Measurements from ENCODE around the gene HILPDA. TPM values are rescaled to one million over a fixed set of nuclear protein-coding genes. Genes with fewer than 3 reads are reported as not detected.

HILPDA gene
- total RNA-seq, 1 donor from 2014 or later: 24.9 TPM

GRCh38 chr7:128422842-128423241 lies 32.8 kb upstream of the HILPDA start:
- peaks cover 3% of the 10 kb centered on the region for H3K27me3 Mint-ChIP-seq (ENCODE audit: unreplicated experiment)
- TF ChIP-seq CTCF (IDR thresholded peaks at IDR 0.05; ENCODE audit: partially characterized antibody, unreplicated experiment): no peak
- H3K4me1 Mint-ChIP-seq (ENCODE audit: low read depth, unreplicated experiment): peaks cover 9% of the 10 kb centered on the region
- no peaks in the 10 kb centered on the region for H3K36me3 Mint-ChIP-seq (ENCODE audit: unreplicated experiment)
- no peak overlapping the region for H3K27ac Mint-ChIP-seq (ENCODE audit: unreplicated experiment)
- DNase-seq: no peak
- no peak overlapping the region for H3K4me3 Mint-ChIP-seq (ENCODE audit: unreplicated experiment)
- peaks cover 1% of the 10 kb centered on the region for H3K9me3 Mint-ChIP-seq (ENCODE audit: unreplicated experiment)

GRCh38 chr7:128424686-128425275 lies 30.9 kb upstream of the HILPDA start:
- peaks cover 7% of the 10 kb centered on the region for H3K27me3 Mint-ChIP-seq (ENCODE audit: unreplicated experiment)
- H3K36me3 Mint-ChIP-seq (ENCODE audit: unreplicated experiment): no peaks in the 10 kb centered on the region
- no peak for DNase-seq
- H3K4me1 Mint-ChIP-seq (ENCODE audit: low read depth, unreplicated experiment): peaks cover 11% of the 10 kb centered on the region
- H3K4me3 Mint-ChIP-seq (ENCODE audit: unreplicated experiment): no peak overlapping the region
- peaks cover 2% of the 10 kb centered on the region for H3K9me3 Mint-ChIP-seq (ENCODE audit: unreplicated experiment)
- H3K27ac Mint-ChIP-seq (ENCODE audit: unreplicated experiment): no peak overlapping the region
- TF ChIP-seq CTCF (IDR thresholded peaks at IDR 0.05; ENCODE audit: partially characterized antibody, unreplicated experiment): no peak

DNA sequence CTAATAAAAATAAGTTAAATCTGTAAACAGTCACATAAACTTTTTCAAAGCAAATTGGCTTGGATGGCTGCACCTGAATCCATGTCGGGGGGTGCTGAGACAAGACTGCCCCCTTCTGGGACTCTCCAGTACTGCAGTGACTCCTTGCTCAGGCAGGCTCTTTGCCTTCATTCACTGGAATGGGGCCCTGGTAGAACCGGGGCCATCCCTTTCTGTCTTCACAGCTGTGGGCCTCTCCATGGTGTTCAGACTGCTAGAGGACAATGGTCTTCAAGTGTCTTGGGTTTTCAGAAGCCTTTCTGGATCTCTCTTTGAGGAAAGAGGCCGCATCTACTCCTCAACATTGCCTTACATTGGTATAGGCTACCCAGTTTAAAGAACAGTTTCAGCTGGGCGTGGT lies 29.8 kb upstream of the HILPDA start:
- peaks cover 2% of the 10 kb centered on the region for H3K9me3 Mint-ChIP-seq (ENCODE audit: unreplicated experiment)
- H3K36me3 Mint-ChIP-seq (ENCODE audit: unreplicated experiment): no peaks in the 10 kb centered on the region
- no peak overlapping the region for H3K27ac Mint-ChIP-seq (ENCODE audit: unreplicated experiment)
- peaks cover 7% of the 10 kb centered on the region for H3K27me3 Mint-ChIP-seq (ENCODE audit: unreplicated experiment)
- peak; percentile 94 for TF ChIP-seq CTCF (IDR thresholded peaks at IDR 0.05; ENCODE audit: partially characterized antibody, unreplicated experiment)
- H3K4me3 Mint-ChIP-seq (ENCODE audit: unreplicated experiment): no peak overlapping the region
- peaks cover 11% of the 10 kb centered on the region for H3K4me1 Mint-ChIP-seq (ENCODE audit: low read depth, unreplicated experiment)
- peak; percentile 83 for DNase-seq

- peaks cover 2% of the 10 kb centered on the region for H3K9me3 Mint-ChIP-seq (ENCODE audit: unreplicated experiment)
- no peak overlapping the region for H3K27ac Mint-ChIP-seq (ENCODE audit: unreplicated experiment)
- H3K4me1 Mint-ChIP-seq (ENCODE audit: low read depth, unreplicated experiment): peaks cover 13% of the 10 kb centered on the region
- H3K27me3 Mint-ChIP-seq (ENCODE audit: unreplicated experiment): peaks cover 9% of the 10 kb centered on the region
- no peak overlapping the region for H3K4me3 Mint-ChIP-seq (ENCODE audit: unreplicated experiment)
- peak; percentile 31 for DNase-seq
- H3K36me3 Mint-ChIP-seq (ENCODE audit: unreplicated experiment): no peaks in the 10 kb centered on the region
- TF ChIP-seq CTCF (IDR thresholded peaks at IDR 0.05; ENCODE audit: partially characterized antibody, unreplicated experiment): peak; percentile 80
These were observed 28.3 kb upstream of the HILPDA start for GRCh38 chr7:128427289-128427891.

DNA sequence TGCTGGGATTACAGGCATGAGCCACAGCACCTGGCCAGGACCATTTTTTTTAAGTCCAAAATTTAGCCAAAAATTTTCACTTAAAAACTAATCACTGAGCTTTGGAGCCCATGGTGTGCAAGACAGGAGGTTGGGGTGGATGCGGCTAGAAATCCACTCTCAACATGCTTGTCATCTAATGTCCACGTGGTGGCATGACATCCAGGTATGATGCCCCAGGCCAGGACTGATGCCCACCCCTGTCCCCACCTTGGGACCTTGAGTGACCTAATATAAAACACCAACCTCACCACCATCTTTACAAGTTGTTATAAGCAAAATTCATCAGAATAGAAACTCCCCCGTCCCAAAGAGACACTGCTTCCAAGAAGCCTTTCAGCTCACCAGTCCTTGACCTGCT lies 25.5 kb upstream of the HILPDA start:
- peaks cover 6% of the 10 kb centered on the region for H3K27me3 Mint-ChIP-seq (ENCODE audit: unreplicated experiment)
- no peak overlapping the region for H3K4me3 Mint-ChIP-seq (ENCODE audit: unreplicated experiment)
- H3K27ac Mint-ChIP-seq (ENCODE audit: unreplicated experiment): no peak overlapping the region
- H3K36me3 Mint-ChIP-seq (ENCODE audit: unreplicated experiment): no peaks in the 10 kb centered on the region
- DNase-seq: no peak
- TF ChIP-seq CTCF (IDR thresholded peaks at IDR 0.05; ENCODE audit: partially characterized antibody, unreplicated experiment): no peak
- H3K4me1 Mint-ChIP-seq (ENCODE audit: low read depth, unreplicated experiment): peaks cover 8% of the 10 kb centered on the region
- peaks cover 2% of the 10 kb centered on the region for H3K9me3 Mint-ChIP-seq (ENCODE audit: unreplicated experiment)
